IPS-NIHi7 (cell line): ENCODE results near the gene PLCD4.

ENCODE experiments used
- DNase-seq: peaks from one replicate; pipeline ENCODE4 v3.0.0; 2012; ENCODE audit warnings: mixed read lengths; ENCODE audit errors: extremely low spot score

PLCD4 gene

GRCh38 chr2:218621007-218621406, 13.3 kb downstream of the PLCD4 start:
- no peak for DNase-seq

- no peak for DNase-seq
Measured at GRCh38 chr2:218622606-218623365, 15.1 kb downstream of the PLCD4 start.

GRCh38 chr2:218623366-218623705, 15.6 kb downstream of the PLCD4 start:
- DNase-seq = no peak

- no peak for DNase-seq
Measured at GRCh38 chr2:218626369-218626768, 18.7 kb downstream of the PLCD4 start.

- no peak for DNase-seq
Measured at GRCh38 chr2:218627939-218628338, 20.2 kb downstream of the PLCD4 start.

- no peak for DNase-seq
Measured at GRCh38 chr2:218631837-218632236, 24.1 kb downstream of the PLCD4 start.

GRCh38 chr2:218635719-218636118, 28.0 kb downstream of the PLCD4 start:
- no peak for DNase-seq

GRCh38 chr2:218638372-218638771, 30.7 kb downstream of the PLCD4 start:
- no peak for DNase-seq

GRCh38 chr2:218642121-218642656, 34.5 kb downstream of the PLCD4 start:
- DNase-seq = no peak

- DNase-seq = no peak
Measured at GRCh38 chr2:218642786-218643185, 35.1 kb downstream of the PLCD4 start.

GRCh38 chr2:218643751-218644310, 36.1 kb downstream of the PLCD4 start:
- no peak for DNase-seq

- DNase-seq = no peak
Measured at GRCh38 chr2:218644721-218645120, 37.0 kb downstream of the PLCD4 start.

GRCh38 chr2:218645126-218645525, 37.4 kb downstream of the PLCD4 start:
- DNase-seq = no peak

GRCh38 chr2:218648088-218648786, 40.5 kb downstream of the PLCD4 start:
- DNase-seq = peak; percentile 80

- DNase-seq = no peak
Measured at GRCh38 chr2:218648787-218649100, 41.0 kb downstream of the PLCD4 start.

GRCh38 chr2:218655751-218656150, 48.1 kb downstream of the PLCD4 start:
- no peak for DNase-seq

GRCh38 chr2:218658671-218659257, 51.1 kb downstream of the PLCD4 start:
- peak; percentile 80 for DNase-seq

GRCh38 chr2:218659258-218659987, 51.7 kb downstream of the PLCD4 start, which contains the start of the genes BCS1L and ZNF142:
Gene BCS1L (plus strand): TSS chr2:218659683. CDS start chr2:218660988, 1,305 bp downstream.
Gene ZNF142 (minus strand): TSS chr2:218659623. CDS start chr2:218656429, 3,194 bp downstream.
- DNase-seq = peak; percentile 93

- DNase-seq = no peak
Measured at GRCh38 chr2:218659988-218660358, 52.3 kb downstream of the PLCD4 start.

GRCh38 chr2:218662377-218662776, 54.7 kb downstream of the PLCD4 start:
- DNase-seq = no peak

GRCh38 chr2:218662827-218663226, 55.1 kb downstream of the PLCD4 start:
- DNase-seq = no peak

- no peak for DNase-seq
Measured at GRCh38 chr2:218663901-218664300, 56.2 kb downstream of the PLCD4 start.
